Smooth muscle cell (in vitro differentiated cells): Measurements from ENCODE around the gene FRK. TPM values are rescaled to one million over a fixed set of nuclear protein-coding genes. Genes with fewer than 3 reads are reported as not detected.

Source experiments
- DNase-seq: peaks from one replicate; lab custom pipeline; 2025; ENCODE audit not compliant: unreplicated experiment; lab: John Stamatoyannopoulos, UW
- H2AFZ ChIP-seq: fragments of 200-600 bp; sonication (generic); 2 replicates; pipeline ENCODE4 v1.6.0; 2016; ENCODE audit warnings: antibody characterized with exemption, low read depth, mild to moderate bottlenecking
- H3F3A ChIP-seq: fragments of 200-600 bp; sonication (generic); 2 replicates; pipeline ENCODE4 v1.6.0; 2017; ENCODE audit warnings: antibody characterized with exemption, low read depth
- H3K27ac ChIP-seq: fragments of 200-600 bp; sonication (generic); 2 replicates; pipeline ENCODE4 v1.5.1; 2016; ENCODE audit warnings: low read depth, mild to moderate bottlenecking
- H3K27me3 ChIP-seq: fragments of 200-600 bp; sonication (generic); 2 replicates; pipeline ENCODE4 v1.6.1; 2016; ENCODE audit warnings: low read depth, mild to moderate bottlenecking
- H3K36me3 ChIP-seq: fragments of 200-600 bp; sonication (generic); 2 replicates; pipeline ENCODE4 v1.5.1; 2016; ENCODE audit warnings: low read depth
- H3K4me1 ChIP-seq: fragments of 200-600 bp; sonication (generic); 2 replicates; pipeline ENCODE4 v1.5.1; 2016; ENCODE audit warnings: low read depth
- H3K4me2 ChIP-seq: fragments of 200-600 bp; sonication (generic); 2 replicates; pipeline ENCODE4 v1.6.0; 2016; ENCODE audit warnings: mild to moderate bottlenecking
- H3K4me3 ChIP-seq: fragments of 200-600 bp; sonication (generic); 2 replicates; pipeline ENCODE4 v1.5.1; 2016; ENCODE audit warnings: mild to moderate bottlenecking
- H3K79me2 ChIP-seq: fragments of 200-600 bp; sonication (generic); 2 replicates; pipeline ENCODE4 v1.6.0; 2016; ENCODE audit warnings: low read depth, mild to moderate bottlenecking
- H3K9ac ChIP-seq: fragments of 200-600 bp; sonication (generic); 2 replicates; pipeline ENCODE4 v1.6.0; 2016; ENCODE audit warnings: low read depth
- H3K9me3 ChIP-seq: fragments of 200-600 bp; sonication (generic); replicated peaks from 2 replicates; pipeline ENCODE4 v1.5.1; 2016; ENCODE audit warnings: low read depth
- H4K20me1 ChIP-seq: fragments of 200-600 bp; sonication (generic); 2 replicates; pipeline ENCODE4 v1.6.0; 2016; ENCODE audit warnings: low read depth
- CTCF ChIP-seq: fragments of 200-600 bp; sonication (generic); IDR thresholded peaks from 2 replicates; pipeline ENCODE4 v1.5.1; 2017; ENCODE audit warnings: borderline replicate concordance, mild to moderate bottlenecking, antibody characterized with exemption; ENCODE audit not compliant: insufficient read depth, poor library complexity, severe bottlenecking
- WGBS: methylation state at CpG from one replicate; pipeline ENCODE4 v1.1.7; 2016; ENCODE audit warnings: low lambda C conversion rate; 5-methylcytosine and 5-hydroxymethylcytosine counted together
- polyA plus RNA-seq: library from polyadenylated mRNA; unstranded; fragments of >200 nt; fragmentation: Nextera tagmentation; extraction: Ambion mirVana; gene quantifications from 2 replicates; pipeline ENCODE4 v1.2.1, GENCODE V29; 2016
- total RNA-seq: library from RNA; depleted of rRNA; stranded (reverse); fragments of >200 nt; gene quantifications from 2 replicates; pipeline ENCODE4 v1.2.3, GENCODE V29; 2014

Gene FRK
- 1.4 and 1.6 TPM in 2 replicates for total RNA-seq
- 0.11 and 0.54 TPM in 2 replicates for polyA plus RNA-seq

- no peaks in the 10 kb centered on the region for H3K79me2 ChIP-seq
- H3K36me3 ChIP-seq: no peaks in the 10 kb centered on the region
- peak; percentile 28 for TF ChIP-seq CTCF
- peak within 1 kb of the TSS; percentile 63 for H3K27ac ChIP-seq
- peak within 1 kb of the TSS; percentile 97 for H2AFZ ChIP-seq
- 67% methylated on average over 7 of the region's 7 CpGs for WGBS
- H3K4me1 ChIP-seq: no peaks in the 10 kb centered on the region
- H3K9me3 ChIP-seq: no peaks in the 10 kb centered on the region
- peak within 1 kb of the TSS; percentile 52 for H3K4me3 ChIP-seq
- H3K4me2 ChIP-seq: peak within 1 kb of the TSS; percentile 81
- peak within 1 kb of the TSS; percentile 54 for H3K9ac ChIP-seq
- DNase-seq: no peak
- no peaks in the 10 kb centered on the region for H3K27me3 ChIP-seq
- no peaks in the 10 kb centered on the region for H3F3A ChIP-seq
- no peaks in the 10 kb centered on the region for H4K20me1 ChIP-seq
These were observed at the start of gene FRK for GRCh38 chr6:116060572-116061283. Gene FRK (minus strand): TSS chr6:116060891. CDS start chr6:116060311, 580 bp downstream.

- Histone ChIP-seq H3K36me3 (no peaks in the 10 kb centered on the region), H3K4me2 (no peak overlapping the region), H3K4me1 (peaks cover 30% of the 10 kb centered on the region), H3K9me3 (no peaks in the 10 kb centered on the region), H3K27ac (no peak overlapping the region), H2AFZ (no peak overlapping the region), H3K9ac (no peak overlapping the region), H4K20me1 (no peaks in the 10 kb centered on the region), H3K79me2 (peaks cover 14% of the 10 kb centered on the region), H3K27me3 (no peaks in the 10 kb centered on the region), H3F3A (no peaks in the 10 kb centered on the region), H3K4me3 (no peak overlapping the region)
- 13% methylated on average over 1 of the region's 1 CpG for WGBS
- TF ChIP-seq CTCF: no peak
- DNase-seq: no peak
These were observed 48.1 kb upstream of the FRK start for GRCh38 chr6:116108836-116109235.

GRCh38 chr6:116106146-116106545 is 45.5 kb upstream of the FRK start:
- peaks cover 3% of the 10 kb centered on the region for H3F3A ChIP-seq
- peaks cover 29% of the 10 kb centered on the region for H3K79me2 ChIP-seq
- no peaks in the 10 kb centered on the region for H3K9me3 ChIP-seq
- no peak for TF ChIP-seq CTCF
- no peak overlapping the region for H3K4me3 ChIP-seq
- no peaks in the 10 kb centered on the region for H4K20me1 ChIP-seq
- WGBS: 19% methylated on average over 1 of the region's 1 CpG
- peak overlapping the region; percentile 35 for H3K4me2 ChIP-seq
- H2AFZ ChIP-seq: peak overlapping the region; percentile 36
- no peak overlapping the region for H3K9ac ChIP-seq
- peaks cover 40% of the 10 kb centered on the region for H3K4me1 ChIP-seq
- H3K27me3 ChIP-seq: no peaks in the 10 kb centered on the region
- DNase-seq: no peak
- peak overlapping the region; percentile 15 for H3K27ac ChIP-seq
- no peaks in the 10 kb centered on the region for H3K36me3 ChIP-seq

GRCh38 chr6:116105247-116105646 is 44.6 kb upstream of the FRK start:
- no peak overlapping the region for H3K9ac ChIP-seq

More at GRCh38 chr6:116105247-116105646, 44.6 kb upstream of the FRK start:
- H3K36me3 ChIP-seq: no peaks in the 10 kb centered on the region
- H2AFZ ChIP-seq: no peak overlapping the region
- 89% methylated on average over 3 of the region's 3 CpGs for WGBS
- peaks cover 29% of the 10 kb centered on the region for H3K79me2 ChIP-seq
- H3K4me2 ChIP-seq: no peak overlapping the region
- H3K9me3 ChIP-seq: no peaks in the 10 kb centered on the region
- no peaks in the 10 kb centered on the region for H4K20me1 ChIP-seq
- no peaks in the 10 kb centered on the region for H3K27me3 ChIP-seq
- no peak for DNase-seq
- no peak overlapping the region for H3K4me3 ChIP-seq
- H3K27ac ChIP-seq: no peak overlapping the region
- TF ChIP-seq CTCF: no peak
- H3F3A ChIP-seq: peaks cover 3% of the 10 kb centered on the region
- peaks cover 40% of the 10 kb centered on the region for H3K4me1 ChIP-seq
